Right lobe of liver (tissue), 4 donors: Measurements from ENCODE around the gene RANBP2.
"Not testable (repeated sequence)": the region's sequence is repeated elsewhere in the genome, so short reads cannot be mapped to it uniquely, and the experiment has no call there.

Experiments
- CTCF ChIP-seq, 4 donors: fragments of 200-600 bp in 3 of 4; fragments of 450-650 bp in 1 of 4; IDR thresholded peaks; one replicate each; pipeline versions ENCODE4 v1.5.1 to v1.8.0; 2016 to 2022; ENCODE audit warnings: antibody characterized with exemption in 4 of 4, mild to moderate bottlenecking in 2 of 4
- POLR2A ChIP-seq: fragments of 450-650 bp; IDR thresholded peaks from one replicate; pipeline ENCODE4 v1.6.1; 2017; ENCODE audit warnings: antibody characterized with exemption, mild to moderate bottlenecking
- donor health status: DM: no; HTN: no; CAD: no.
- donor health status: DM: no; HTN: no; CAD: no.
- donor health status: DM: no; HTN: yes; CAD: no.

GRCh38 chr2:108677239-108677744 is 42.0 kb upstream of the RANBP2 start:
- not testable (repeated sequence) for TF ChIP-seq POLR2A; CTCF (IDR thresholded peaks at IDR 0.05)
